Measurements from ENCODE around the gene SZRD1. TPM values are rescaled to one million over a fixed set of nuclear protein-coding genes. Genes with fewer than 3 reads are reported as not detected.
A peak's percentile ranks its signal among the peaks of the same experiment; 100 is the strongest.

SZRD1 gene
- total RNA-seq, 1 experiment from 2014 or later: 136 TPM

DNA sequence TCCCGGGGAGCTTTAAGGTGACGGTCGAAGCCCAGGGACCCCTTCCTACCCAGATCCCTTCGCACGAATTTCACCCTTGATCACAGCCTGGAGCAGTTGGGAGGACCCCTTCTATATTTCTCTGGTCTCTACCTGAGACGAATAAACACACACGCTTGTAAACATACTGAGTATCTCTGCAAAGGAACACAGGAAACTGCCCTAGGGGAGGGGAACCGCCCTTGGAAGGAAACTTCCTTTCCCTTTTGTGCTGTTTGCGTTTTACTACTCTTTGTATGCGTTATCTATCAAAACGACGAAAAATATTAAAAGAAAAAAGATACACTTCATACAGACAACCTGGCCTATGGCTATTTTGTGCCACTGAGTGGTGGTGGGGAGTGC lies 74.2 kb downstream of the SZRD1 start:
- H3K4me3 ChIP-seq (ENCODE audit: low read length): peak overlapping the region; percentile 90
- BruUV-seq (replicated peaks): no TSS peak
- H3K9me3 ChIP-seq (ENCODE audit: low read length): no peaks in the 10 kb centered on the region
- no peak overlapping the region for H3K27ac ChIP-seq (ENCODE audit: low read length)
- ATAC-seq (peak; percentile 46), DNase-seq (peak; percentile 39)
- peaks cover 32% of the 10 kb centered on the region for H3K79me2 ChIP-seq (ENCODE audit: low read length)
- H3K4me1 ChIP-seq (ENCODE audit: insufficient read depth, low read length): peaks cover 3% of the 10 kb centered on the region
- intact Hi-C loops (cut with micrococcal nuclease): loop anchor here (5.0 kb wide), 2 partner anchors 74 to 166 kb away; partner anchors contain the start of gene SZRD1
- peak overlapping the region; percentile 87 for H3K9ac ChIP-seq (ENCODE audit: low read length)
- POLR2A ChIA-PET (ENCODE audit: unreplicated experiment): no interaction called here
- H3K4me2 ChIP-seq (ENCODE audit: low read length): peak overlapping the region; percentile 89
- no peaks in the 10 kb centered on the region for H3F3A ChIP-seq (ENCODE audit: low read length, unreplicated experiment)
- H3K9me2 ChIP-seq (replicated peaks; ENCODE audit: low read length): no peaks in the 10 kb centered on the region
- H3K36me3 ChIP-seq (ENCODE audit: low read depth, low read length): peaks cover 4% of the 10 kb centered on the region; the same call in 1 of the 2 replicates
- TF ChIP-seq, protein P1, sequence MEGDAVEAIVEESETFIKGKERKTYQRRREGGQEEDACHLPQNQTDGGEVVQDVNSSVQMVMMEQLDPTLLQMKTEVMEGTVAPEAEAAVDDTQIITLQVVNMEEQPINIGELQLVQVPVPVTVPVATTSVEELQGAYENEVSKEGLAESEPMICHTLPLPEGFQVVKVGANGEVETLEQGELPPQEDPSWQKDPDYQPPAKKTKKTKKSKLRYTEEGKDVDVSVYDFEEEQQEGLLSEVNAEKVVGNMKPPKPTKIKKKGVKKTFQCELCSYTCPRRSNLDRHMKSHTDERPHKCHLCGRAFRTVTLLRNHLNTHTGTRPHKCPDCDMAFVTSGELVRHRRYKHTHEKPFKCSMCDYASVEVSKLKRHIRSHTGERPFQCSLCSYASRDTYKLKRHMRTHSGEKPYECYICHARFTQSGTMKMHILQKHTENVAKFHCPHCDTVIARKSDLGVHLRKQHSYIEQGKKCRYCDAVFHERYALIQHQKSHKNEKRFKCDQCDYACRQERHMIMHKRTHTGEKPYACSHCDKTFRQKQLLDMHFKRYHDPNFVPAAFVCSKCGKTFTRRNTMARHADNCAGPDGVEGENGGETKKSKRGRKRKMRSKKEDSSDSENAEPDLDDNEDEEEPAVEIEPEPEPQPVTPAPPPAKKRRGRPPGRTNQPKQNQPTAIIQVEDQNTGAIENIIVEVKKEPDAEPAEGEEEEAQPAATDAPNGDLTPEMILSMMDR (conservative IDR thresholded peaks at IDR 0.05; ENCODE audit: low read depth, low read length): no peak
- TF ChIP-seq EZH2phosphoT487 (IDR thresholded peaks at IDR 0.05; ENCODE audit: borderline replicate concordance, low read length): no peak
- H2AFZ ChIP-seq (ENCODE audit: low read length): peak overlapping the region; percentile 93
- CTCF ChIA-PET: no interaction called here
- no peaks in the 10 kb centered on the region for H3K27me3 ChIP-seq (ENCODE audit: low read length)
- H4K20me1 ChIP-seq (ENCODE audit: low read length): no peaks in the 10 kb centered on the region

DNA sequence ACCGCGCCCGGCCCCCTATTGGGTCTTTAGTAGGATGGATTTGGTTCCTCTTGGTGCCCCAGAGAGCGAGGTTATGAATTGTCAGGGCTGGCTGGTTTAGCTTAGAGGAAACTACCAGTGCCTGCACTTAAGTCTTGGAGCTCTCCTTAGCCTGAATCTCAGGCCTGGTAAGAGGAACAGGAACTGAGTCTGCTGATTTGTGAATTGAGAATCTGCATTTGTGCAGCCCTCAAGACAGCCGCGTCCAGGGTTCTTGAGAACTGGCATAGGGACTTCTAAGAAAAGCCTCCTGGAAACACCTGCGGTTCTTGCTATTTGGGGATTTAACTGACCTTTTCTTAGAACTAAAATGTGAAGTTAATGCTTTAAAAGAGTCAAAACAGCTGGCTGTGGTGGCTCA lies 75.2 kb downstream of the SZRD1 start:
- H3F3A ChIP-seq (ENCODE audit: low read length, unreplicated experiment): no peaks in the 10 kb centered on the region
- H3K9me3 ChIP-seq (ENCODE audit: low read length): no peaks in the 10 kb centered on the region
- H3K27me3 ChIP-seq (ENCODE audit: low read length): no peaks in the 10 kb centered on the region
- no peak overlapping the region for H3K9ac ChIP-seq (ENCODE audit: low read length)
- no peaks in the 10 kb centered on the region for H3K9me2 ChIP-seq (replicated peaks; ENCODE audit: low read length)
- H3K79me2 ChIP-seq (ENCODE audit: low read length): peaks cover 32% of the 10 kb centered on the region
- no peak for DNase-seq
- no peak overlapping the region for H3K4me3 ChIP-seq (ENCODE audit: low read length)
- H3K36me3 ChIP-seq (ENCODE audit: low read depth, low read length): peaks cover 4% of the 10 kb centered on the region; the same call in 1 of the 2 replicates
- no peak overlapping the region for H2AFZ ChIP-seq (ENCODE audit: low read length)
- intact Hi-C loops (cut with micrococcal nuclease): loop anchor here (5.0 kb wide), 2 partner anchors 75 to 165 kb away; partner anchors contain the start of gene SZRD1
- TF ChIP-seq EZH2phosphoT487 (IDR thresholded peaks at IDR 0.05; ENCODE audit: borderline replicate concordance, low read length) (no peak), EZH2 (IDR thresholded peaks at IDR 0.05; ENCODE audit: low read length, unreplicated experiment) (no peak)
- TF ChIP-seq, protein P1 (conservative IDR thresholded peaks at IDR 0.05; ENCODE audit: low read depth, low read length): no peak
- no peaks in the 10 kb centered on the region for H4K20me1 ChIP-seq (ENCODE audit: low read length)
- no peak overlapping the region; the same call in 1 of the 2 replicates for H3K4me2 ChIP-seq (ENCODE audit: low read length)
- BruUV-seq (replicated peaks): no TSS peak
- ATAC-seq: no peak
- ChIA-PET CTCF (no interaction called here), POLR2A (ENCODE audit: unreplicated experiment) (no interaction called here)
- peaks cover 3% of the 10 kb centered on the region for H3K4me1 ChIP-seq (ENCODE audit: insufficient read depth, low read length)
- no peak overlapping the region for H3K27ac ChIP-seq (ENCODE audit: low read length)

DNA sequence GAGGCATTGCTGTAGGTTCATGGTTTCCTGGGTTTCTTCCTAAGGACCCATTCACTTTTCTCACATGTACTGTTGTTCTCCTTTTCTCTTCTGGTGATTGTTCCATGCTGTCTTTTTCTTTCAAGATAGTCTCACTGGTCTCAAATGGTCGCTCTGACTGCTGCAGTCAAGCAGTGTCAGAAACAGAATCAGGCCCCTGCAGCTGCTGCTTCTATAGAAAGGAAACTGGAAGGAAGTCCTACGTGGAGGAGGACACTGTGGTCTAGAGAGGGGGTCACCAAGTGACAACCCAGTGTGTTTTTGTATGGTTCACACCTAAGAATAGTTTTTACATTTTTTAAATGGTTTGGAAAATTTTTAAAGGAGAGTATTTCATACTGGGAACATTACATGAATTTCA lies 75.9 kb downstream of the SZRD1 start:
- H2AFZ ChIP-seq (ENCODE audit: low read length): no peak overlapping the region
- no peaks in the 10 kb centered on the region for H4K20me1 ChIP-seq (ENCODE audit: low read length)
- no peak overlapping the region for H3K4me3 ChIP-seq (ENCODE audit: low read length)
- H3K79me2 ChIP-seq (ENCODE audit: low read length): peaks cover 32% of the 10 kb centered on the region
- intact Hi-C loops (cut with micrococcal nuclease): loop anchor here (5.0 kb wide), 2 partner anchors 76 to 164 kb away; partner anchors contain the start of gene SZRD1
- TF ChIP-seq EZH2 (IDR thresholded peaks at IDR 0.05; ENCODE audit: low read length, unreplicated experiment): no peak
- TF ChIP-seq, protein P1 (conservative IDR thresholded peaks at IDR 0.05; ENCODE audit: low read depth, low read length): no peak
- TF ChIP-seq EZH2phosphoT487 (IDR thresholded peaks at IDR 0.05; ENCODE audit: borderline replicate concordance, low read length): no peak
- no peaks in the 10 kb centered on the region for H3K27me3 ChIP-seq (ENCODE audit: low read length)
- H3F3A ChIP-seq (ENCODE audit: low read length, unreplicated experiment): no peaks in the 10 kb centered on the region
- BruUV-seq (replicated peaks): no TSS peak
- peaks cover 3% of the 10 kb centered on the region for H3K4me1 ChIP-seq (ENCODE audit: insufficient read depth, low read length)
- ChIA-PET CTCF (no interaction called here), POLR2A (ENCODE audit: unreplicated experiment) (no interaction called here)
- no peak overlapping the region for H3K4me2 ChIP-seq (ENCODE audit: low read length)
- no peak overlapping the region for H3K27ac ChIP-seq (ENCODE audit: low read length)
- no peak for DNase-seq
- peaks cover 4% of the 10 kb centered on the region; the same call in 1 of the 2 replicates for H3K36me3 ChIP-seq (ENCODE audit: low read depth, low read length)
- H3K9me3 ChIP-seq (ENCODE audit: low read length): no peaks in the 10 kb centered on the region
- no peak overlapping the region for H3K9ac ChIP-seq (ENCODE audit: low read length)
- no peaks in the 10 kb centered on the region for H3K9me2 ChIP-seq (replicated peaks; ENCODE audit: low read length)
- no peak for ATAC-seq
